ENCODE measurements around the gene MICAL3.

DNA sequence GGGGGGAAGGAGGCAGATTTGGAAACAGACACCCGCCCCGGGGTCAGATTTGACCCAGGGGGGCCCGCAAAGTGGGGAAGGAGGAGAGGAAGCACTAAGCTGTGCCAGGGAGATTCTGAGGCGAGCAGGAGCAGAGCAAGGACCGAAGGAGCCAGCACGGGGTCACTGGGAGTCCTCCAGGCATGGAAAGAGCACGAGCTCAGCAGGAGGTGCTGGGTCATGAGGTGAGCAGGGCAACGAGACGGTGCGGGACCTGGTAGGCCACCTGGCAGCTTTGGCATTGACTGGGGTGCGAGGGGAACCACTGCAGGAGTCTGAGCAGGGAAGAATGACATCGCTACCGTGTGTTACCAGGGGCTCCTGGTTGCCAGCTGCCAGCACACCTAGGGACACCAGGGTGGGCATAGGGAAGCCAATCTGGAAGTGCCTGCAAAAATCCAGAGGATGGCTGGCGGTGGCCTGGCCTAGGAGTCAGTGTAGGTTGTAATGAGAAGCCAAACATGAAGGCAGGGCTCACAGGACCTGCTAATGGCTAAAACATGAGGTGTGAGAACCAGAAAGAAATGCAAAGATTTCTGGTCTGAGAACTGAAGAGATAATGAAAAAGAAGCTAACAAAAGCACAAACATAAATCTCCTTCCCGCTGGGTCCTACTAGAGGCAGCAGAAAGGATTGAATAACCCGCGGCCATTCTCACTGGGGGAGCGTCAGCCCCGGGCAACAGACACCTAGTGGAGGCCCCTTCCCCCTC is 63.5 kb downstream of the MICAL3 start:
- TF ChIP-seq CTCF (IDR thresholded peaks at IDR 0.05 in 2 of 3, conservative IDR thresholded peaks at IDR 0.05 in 1 of 3; ENCODE audit: insufficient read depth in 2 of 3, low read depth in 1 of 3, low read length in 3 of 3) (no peak), ZBTB7A (IDR thresholded peaks at IDR 0.05; ENCODE audit: borderline replicate concordance, control insufficient read depth, low read depth, low read length) (no peak), FOXA1 (IDR thresholded peaks at IDR 0.05; ENCODE audit: borderline replicate concordance) (no peak)

Measured in K562 (cell line).